B cell (primary cell): Measurements from ENCODE around the gene MPV17L.
"Not testable (repeated sequence)": the region's sequence is repeated elsewhere in the genome, so short reads cannot be mapped to it uniquely, and the experiment has no call there.

Source experiments
- CTCF ChIP-seq: fragments of 200-600 bp; IDR thresholded peaks from one replicate; pipeline ENCODE4 v1.8.0; 2022; ENCODE audit warnings: antibody characterized with exemption, mild to moderate bottlenecking
- EZH2 ChIP-seq: IDR thresholded peaks from 2 replicates; pipeline ENCODE4 v1.6.1; 2012; ENCODE audit warnings: borderline replicate concordance, low read depth, mild to moderate bottlenecking, moderate library complexity, low read length; ENCODE audit not compliant: insufficient read depth, poor library complexity, severe bottlenecking

- TF ChIP-seq CTCF, EZH2: not testable (repeated sequence)
Measured at GRCh38 chr16:15409476-15409875, 13.9 kb downstream of the MPV17L start.
